SK-N-SH (cell line): ENCODE results near the gene SHE.

Experiments used
- TF ChIP-seq, protein P1 (sequence below): IDR thresholded peaks from 2 replicates; pipeline ENCODE4 v1.6.1; 2012; ENCODE audit warnings: mild to moderate bottlenecking, low read depth, low read length, moderate library complexity
- TF ChIP-seq, protein P2 (sequence below): fragments of 200-600 bp; sonication (generic); IDR thresholded peaks from 2 replicates; pipeline ENCODE4 v1.6.1; 2017; ENCODE audit warnings: antibody characterized with exemption, mild to moderate bottlenecking, moderate library complexity

DNA sequence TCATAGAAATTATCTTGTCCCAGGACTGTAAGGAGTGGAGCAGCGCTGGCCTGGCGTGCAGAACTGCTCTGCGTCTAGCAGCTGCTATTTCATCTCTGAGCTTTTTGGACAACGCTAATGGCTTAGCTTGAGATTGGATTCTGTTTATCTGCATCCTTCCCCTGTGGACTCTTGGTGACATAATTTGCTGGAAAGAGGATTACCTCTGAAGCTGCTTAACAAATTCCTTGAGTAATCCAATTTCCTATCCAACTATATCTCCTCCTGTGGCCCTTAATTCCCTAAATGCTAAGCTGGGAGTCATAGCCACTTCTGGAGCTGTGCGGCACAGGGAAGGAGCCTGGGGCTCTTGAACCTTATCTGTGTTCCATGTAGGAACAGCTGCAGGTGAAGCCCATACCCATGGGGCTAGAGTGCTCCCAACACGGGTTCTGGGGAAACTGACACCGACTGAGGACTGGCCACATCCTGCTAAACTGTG lies 53.8 kb downstream of the SHE start:
- TF ChIP-seq, protein P1, sequence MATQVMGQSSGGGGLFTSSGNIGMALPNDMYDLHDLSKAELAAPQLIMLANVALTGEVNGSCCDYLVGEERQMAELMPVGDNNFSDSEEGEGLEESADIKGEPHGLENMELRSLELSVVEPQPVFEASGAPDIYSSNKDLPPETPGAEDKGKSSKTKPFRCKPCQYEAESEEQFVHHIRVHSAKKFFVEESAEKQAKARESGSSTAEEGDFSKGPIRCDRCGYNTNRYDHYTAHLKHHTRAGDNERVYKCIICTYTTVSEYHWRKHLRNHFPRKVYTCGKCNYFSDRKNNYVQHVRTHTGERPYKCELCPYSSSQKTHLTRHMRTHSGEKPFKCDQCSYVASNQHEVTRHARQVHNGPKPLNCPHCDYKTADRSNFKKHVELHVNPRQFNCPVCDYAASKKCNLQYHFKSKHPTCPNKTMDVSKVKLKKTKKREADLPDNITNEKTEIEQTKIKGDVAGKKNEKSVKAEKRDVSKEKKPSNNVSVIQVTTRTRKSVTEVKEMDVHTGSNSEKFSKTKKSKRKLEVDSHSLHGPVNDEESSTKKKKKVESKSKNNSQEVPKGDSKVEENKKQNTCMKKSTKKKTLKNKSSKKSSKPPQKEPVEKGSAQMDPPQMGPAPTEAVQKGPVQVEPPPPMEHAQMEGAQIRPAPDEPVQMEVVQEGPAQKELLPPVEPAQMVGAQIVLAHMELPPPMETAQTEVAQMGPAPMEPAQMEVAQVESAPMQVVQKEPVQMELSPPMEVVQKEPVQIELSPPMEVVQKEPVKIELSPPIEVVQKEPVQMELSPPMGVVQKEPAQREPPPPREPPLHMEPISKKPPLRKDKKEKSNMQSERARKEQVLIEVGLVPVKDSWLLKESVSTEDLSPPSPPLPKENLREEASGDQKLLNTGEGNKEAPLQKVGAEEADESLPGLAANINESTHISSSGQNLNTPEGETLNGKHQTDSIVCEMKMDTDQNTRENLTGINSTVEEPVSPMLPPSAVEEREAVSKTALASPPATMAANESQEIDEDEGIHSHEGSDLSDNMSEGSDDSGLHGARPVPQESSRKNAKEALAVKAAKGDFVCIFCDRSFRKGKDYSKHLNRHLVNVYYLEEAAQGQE: no peak
- TF ChIP-seq, protein P2, sequence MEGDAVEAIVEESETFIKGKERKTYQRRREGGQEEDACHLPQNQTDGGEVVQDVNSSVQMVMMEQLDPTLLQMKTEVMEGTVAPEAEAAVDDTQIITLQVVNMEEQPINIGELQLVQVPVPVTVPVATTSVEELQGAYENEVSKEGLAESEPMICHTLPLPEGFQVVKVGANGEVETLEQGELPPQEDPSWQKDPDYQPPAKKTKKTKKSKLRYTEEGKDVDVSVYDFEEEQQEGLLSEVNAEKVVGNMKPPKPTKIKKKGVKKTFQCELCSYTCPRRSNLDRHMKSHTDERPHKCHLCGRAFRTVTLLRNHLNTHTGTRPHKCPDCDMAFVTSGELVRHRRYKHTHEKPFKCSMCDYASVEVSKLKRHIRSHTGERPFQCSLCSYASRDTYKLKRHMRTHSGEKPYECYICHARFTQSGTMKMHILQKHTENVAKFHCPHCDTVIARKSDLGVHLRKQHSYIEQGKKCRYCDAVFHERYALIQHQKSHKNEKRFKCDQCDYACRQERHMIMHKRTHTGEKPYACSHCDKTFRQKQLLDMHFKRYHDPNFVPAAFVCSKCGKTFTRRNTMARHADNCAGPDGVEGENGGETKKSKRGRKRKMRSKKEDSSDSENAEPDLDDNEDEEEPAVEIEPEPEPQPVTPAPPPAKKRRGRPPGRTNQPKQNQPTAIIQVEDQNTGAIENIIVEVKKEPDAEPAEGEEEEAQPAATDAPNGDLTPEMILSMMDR: no peak
